GM21515 (cell line): Measurements from ENCODE around the gene RAB11FIP3.

ENCODE experiments used
- ATAC-seq: cut with Tn5 transposase; IDR thresholded peaks from one replicate; pipeline ENCODE4 v1.9.1; 2021; ENCODE audit not compliant: unreplicated experiment

Gene RAB11FIP3

DNA sequence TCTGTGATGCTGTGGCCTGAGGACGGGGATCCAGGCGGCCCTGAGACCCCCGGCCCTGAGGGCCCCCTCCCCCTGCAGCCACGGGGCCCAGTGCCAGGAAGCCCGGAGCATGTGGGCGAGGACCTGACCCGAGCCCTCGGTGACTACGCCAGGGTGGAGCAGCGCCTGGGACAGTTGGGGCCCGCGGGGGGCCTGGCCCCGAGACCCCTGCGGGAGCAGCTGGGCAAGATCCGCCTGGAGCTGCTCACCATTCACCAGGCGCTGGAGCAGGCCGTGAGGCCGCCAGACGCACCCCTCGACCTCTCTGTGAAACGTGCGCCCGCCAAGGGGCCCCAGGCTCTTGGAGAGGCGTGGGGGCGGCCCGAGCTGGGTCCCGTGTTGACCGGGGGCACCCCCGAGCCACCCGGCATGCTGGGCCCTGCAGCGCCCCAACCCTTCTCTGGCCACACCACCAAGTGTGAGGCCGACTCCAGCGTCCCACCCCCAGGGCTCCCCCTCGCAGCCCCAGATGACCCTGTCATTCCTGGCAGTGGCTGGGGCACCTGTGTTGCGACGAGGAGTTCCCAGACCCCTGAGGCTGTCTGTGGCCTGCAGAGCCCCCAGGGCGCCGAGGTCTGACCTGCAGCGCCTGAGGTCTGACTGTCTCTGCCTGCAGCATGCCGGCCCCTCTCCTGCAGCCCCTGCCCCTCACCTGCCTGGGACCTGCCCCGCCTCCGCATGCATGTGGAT is 139.4 kb downstream of the RAB11FIP3 start:
- no peak for ATAC-seq

DNA sequence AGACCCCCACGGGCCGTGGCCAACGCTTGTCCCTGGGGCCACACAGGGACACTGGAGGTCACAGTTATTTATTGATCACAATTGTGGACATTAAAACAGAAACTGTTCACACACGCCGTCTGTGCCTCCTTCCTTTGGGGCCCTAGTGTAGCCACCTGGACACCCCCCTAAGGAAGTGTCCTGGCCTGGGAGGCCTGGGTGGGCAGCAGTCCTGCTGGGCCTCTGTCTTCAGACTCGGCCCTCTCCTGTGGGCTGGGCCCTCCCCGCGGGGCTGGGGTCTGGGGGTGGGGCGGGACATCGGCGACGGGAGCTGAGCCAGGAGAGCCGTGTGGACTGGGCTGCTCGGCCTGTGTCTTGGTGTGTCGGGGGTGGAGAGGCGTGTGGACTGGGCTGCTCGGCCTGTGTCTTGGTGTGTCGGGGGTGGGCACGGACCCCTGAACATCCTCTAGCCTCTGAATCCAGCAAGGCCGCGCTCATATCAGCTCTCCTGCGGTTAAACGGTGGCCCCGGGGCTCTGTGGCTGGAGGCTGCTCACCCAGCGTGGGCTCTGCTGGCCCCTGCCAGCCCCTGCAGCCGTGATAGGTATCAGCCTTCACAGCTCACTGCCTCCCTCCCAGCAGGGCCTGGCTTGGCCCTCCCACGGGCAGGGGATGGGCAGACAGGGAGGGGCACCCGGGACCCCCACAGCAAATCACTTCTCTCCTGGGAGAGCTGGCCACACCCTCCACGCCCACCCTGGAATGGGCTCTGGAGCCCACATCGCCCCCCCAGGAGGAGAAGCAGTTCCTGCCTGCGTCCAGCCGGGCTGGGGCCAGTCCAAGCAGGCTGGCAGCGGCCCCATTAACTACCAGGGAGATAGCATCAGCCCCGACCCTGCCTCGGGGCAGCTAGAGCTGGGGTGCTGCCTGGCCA is 140.2 kb downstream of the RAB11FIP3 start:
- ATAC-seq, result no peak

DNA sequence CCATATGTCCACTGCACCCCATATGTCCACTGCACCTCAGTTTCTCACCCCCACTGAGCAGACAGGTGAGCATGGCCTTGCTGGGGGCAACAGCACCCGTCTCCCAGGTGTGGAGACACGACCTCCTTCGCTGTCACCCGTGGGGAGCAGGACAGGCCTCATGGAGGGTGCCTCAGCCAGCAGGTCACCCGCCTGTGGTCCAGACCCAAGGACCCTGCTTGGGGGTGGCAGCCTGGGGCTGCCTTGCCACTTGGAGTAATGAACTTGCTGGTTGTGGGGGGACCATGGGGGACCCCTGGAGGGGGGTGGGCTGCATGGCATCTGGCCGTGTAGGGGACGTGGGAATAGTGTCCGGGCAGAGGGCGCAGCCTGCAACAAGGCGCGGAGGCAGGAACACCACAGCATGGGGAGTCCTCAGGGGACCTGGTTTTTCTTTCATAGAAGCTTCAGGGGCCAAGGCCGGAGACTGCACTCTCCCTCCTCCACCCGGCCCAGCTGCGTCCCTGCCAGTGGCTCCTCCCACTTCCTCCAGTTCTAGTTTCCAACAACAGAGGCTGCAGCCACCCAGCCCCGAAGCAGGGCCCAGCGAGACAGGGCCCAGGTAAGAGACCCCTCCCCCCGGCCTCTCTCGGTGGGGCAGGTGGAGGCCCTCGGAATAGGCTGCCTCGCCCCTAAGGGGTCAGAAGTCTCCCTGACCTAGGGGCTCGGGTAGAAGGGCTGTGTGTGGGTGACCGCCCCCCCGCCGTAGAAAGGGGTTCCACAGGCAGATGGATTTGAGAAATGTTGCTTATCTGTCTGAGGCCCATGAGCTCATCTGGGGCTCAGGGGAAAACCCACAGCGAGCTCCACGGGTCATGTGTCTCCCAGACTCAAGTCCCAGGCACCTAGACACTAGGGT is 141.3 kb downstream of the RAB11FIP3 start, which contains the start of gene NHLRC4:
TSS of gene NHLRC4 (plus strand) at position 531 of the 898 bp plus-strand sequence. CDS start 1,043 bp downstream, outside the sequence.
- ATAC-seq, result no peak

DNA sequence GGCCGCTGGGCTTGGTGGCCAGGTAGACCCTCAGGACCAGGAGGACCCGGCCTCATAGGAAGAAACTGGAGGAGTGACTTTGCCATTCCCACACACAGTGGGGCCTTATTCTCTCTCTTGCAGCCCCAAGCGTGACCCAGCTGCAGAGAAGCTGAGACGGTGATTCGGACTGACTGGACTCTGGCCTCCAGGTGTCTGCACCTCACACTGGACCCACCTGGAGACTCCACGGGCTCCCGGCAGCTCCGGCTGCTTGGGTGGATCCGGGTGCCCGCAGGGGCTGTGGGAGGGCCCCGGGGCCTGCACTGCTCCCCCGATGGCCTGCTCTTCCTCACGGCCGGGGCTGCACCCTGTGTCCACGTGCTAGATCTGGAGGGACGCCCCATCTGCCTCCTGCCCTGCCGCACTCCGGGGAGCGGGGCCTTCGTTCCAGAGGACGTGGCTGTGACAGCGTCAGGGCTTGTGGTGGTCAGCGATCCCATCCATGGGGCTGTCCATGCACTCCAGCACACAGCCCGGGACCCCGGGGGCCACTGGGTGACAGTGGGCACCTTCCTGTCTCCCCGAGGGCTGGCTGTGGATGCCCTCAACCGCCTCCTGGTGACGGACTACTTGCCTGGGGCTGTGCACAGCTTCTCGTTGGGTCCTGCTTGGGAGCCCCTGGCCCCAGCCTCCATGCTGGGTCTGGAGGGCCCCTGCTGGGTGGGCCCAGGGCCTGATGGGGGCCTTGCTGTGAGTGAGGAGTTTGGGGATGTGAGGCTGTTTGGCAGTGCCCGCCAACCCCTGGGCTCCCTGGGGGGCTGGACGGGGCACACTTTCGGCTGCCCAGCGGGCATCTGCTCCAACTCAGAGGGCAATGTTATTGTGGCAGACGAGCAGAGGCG is 142.2 kb downstream of the RAB11FIP3 start:
- no peak for ATAC-seq

DNA sequence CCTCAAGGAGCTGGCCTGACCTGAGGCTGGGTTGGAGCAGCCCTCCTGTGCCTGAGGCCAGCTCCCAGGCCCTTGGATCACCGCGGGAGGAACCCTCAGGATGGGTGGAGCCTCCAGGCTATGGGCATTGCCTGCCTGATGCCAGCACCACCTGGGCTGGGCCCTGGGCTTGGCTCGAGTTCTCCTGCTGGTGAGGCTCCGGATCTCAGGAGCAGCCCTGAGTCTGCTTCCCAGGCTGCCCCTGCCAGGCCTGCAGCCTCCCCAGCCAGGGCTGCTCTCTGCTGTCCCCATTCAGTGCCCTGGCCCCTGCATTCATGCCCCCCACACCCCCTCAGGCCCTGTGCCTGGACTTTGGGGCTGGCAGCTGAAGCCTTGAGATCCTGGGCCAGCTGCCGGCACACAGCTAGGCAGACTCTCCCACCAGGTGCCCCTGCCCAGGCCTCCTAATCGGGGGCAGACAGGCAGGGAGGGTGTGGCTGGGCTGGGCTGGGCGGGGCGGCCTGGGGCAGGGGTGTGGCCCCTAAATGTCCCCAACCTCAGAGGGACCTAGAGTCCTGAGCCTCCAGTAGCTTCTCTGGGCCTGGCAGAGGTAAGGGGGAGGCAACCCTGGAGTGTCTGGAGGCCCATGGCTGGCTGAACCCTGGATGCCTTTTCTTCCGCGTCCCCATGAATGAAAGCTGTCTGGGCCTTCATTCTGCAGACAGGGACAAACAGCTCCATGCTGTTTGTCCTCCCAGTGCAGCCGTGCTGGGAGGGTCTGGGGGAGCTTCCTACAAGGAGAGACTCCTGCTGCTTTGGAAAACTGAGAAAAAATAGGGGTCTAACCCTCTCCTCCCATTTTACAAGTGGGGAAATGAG is 143.2 kb downstream of the RAB11FIP3 start:
- ATAC-seq, result no peak

DNA sequence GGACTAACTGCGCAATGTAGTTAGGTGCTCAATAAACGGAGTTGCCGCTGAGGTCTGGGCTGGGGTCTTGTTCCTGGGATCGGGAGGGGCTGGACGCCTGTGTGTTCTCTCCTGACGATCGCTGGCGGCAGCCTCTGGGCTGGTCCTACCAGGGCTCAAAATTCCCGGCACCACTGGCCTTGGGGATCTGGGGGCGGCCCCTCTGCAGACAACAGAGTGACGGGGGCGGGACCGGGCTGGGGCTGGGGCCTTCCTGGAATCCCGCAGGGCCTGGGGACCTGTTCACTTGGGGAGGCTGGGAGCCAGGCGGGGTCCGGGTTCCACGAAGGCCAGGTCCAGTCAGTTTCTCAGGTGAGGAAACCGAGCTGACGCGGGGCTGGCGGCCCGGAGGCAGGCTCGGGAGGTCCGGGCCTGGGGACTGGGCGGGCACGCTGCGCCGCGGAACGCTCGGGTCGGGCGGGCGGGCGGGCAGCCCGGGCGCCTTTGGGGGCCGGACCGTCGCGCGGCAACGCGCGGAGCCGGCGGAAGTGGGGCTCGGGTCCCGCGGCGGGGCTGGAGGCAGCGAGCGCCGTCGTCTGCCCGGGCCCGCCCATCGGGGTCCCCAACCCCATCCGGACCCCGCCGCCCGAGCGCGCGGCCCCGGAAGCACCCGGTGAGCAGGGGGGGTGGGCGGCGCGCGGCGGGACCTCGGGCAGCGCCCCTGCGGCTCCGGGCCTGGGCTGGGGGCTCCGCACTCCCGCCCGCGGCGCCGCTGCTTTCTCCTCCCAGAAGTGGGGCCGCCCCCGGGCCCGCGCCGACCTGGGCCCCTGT is 144.2 kb downstream of the RAB11FIP3 start, which contains the start of gene PIGQ:
TSS of gene PIGQ (plus strand) at position 524 of the 810 bp plus-strand sequence. CDS start 4,107 bp downstream, outside the sequence.
- ATAC-seq, result no peak
